ENCODE results near the gene PSD4.

PSD4 gene

GRCh38 chr2:113246606-113247005 is 72.8 kb downstream of the PSD4 start:
- H4K20me1 ChIP-seq (ENCODE audit: low read depth, low read length) = no peaks in the 10 kb centered on the region
- no peaks in the 10 kb centered on the region for H3K9me2 ChIP-seq (replicated peaks; ENCODE audit: insufficient read depth, low read length)
- no peak overlapping the region for H3K27ac ChIP-seq (ENCODE audit: low read depth, low read length)
- H3F3A ChIP-seq (ENCODE audit: insufficient read depth) = no peaks in the 10 kb centered on the region
- H3K4me3 ChIP-seq (ENCODE audit: insufficient read depth, low read length, poor library complexity, severe bottlenecking) = no peak overlapping the region
- no peak overlapping the region for H2AFZ ChIP-seq (ENCODE audit: low read depth, low read length, severe bottlenecking)
- no peaks in the 10 kb centered on the region for H3K36me3 ChIP-seq (ENCODE audit: low read length)
- H3K79me2 ChIP-seq (ENCODE audit: insufficient read depth, low read length) = no peaks in the 10 kb centered on the region
- TF ChIP-seq, protein P1, sequence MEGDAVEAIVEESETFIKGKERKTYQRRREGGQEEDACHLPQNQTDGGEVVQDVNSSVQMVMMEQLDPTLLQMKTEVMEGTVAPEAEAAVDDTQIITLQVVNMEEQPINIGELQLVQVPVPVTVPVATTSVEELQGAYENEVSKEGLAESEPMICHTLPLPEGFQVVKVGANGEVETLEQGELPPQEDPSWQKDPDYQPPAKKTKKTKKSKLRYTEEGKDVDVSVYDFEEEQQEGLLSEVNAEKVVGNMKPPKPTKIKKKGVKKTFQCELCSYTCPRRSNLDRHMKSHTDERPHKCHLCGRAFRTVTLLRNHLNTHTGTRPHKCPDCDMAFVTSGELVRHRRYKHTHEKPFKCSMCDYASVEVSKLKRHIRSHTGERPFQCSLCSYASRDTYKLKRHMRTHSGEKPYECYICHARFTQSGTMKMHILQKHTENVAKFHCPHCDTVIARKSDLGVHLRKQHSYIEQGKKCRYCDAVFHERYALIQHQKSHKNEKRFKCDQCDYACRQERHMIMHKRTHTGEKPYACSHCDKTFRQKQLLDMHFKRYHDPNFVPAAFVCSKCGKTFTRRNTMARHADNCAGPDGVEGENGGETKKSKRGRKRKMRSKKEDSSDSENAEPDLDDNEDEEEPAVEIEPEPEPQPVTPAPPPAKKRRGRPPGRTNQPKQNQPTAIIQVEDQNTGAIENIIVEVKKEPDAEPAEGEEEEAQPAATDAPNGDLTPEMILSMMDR (IDR thresholded peaks at IDR 0.05; ENCODE audit: insufficient read depth, low read length, poor library complexity, severe bottlenecking) = no peak
- no peak for TF ChIP-seq EZH2phosphoT487 (conservative IDR thresholded peaks at IDR 0.05; ENCODE audit: low read length)
- no peak overlapping the region for H3K4me2 ChIP-seq (ENCODE audit: low read depth, low read length, poor library complexity, severe bottlenecking)
- no peaks in the 10 kb centered on the region for H3K9me3 ChIP-seq (ENCODE audit: insufficient read depth, low read length)
- no peak overlapping the region for H3K9ac ChIP-seq (ENCODE audit: low read length)
- H3K27me3 ChIP-seq (ENCODE audit: low read length) = no peaks in the 10 kb centered on the region

DNA sequence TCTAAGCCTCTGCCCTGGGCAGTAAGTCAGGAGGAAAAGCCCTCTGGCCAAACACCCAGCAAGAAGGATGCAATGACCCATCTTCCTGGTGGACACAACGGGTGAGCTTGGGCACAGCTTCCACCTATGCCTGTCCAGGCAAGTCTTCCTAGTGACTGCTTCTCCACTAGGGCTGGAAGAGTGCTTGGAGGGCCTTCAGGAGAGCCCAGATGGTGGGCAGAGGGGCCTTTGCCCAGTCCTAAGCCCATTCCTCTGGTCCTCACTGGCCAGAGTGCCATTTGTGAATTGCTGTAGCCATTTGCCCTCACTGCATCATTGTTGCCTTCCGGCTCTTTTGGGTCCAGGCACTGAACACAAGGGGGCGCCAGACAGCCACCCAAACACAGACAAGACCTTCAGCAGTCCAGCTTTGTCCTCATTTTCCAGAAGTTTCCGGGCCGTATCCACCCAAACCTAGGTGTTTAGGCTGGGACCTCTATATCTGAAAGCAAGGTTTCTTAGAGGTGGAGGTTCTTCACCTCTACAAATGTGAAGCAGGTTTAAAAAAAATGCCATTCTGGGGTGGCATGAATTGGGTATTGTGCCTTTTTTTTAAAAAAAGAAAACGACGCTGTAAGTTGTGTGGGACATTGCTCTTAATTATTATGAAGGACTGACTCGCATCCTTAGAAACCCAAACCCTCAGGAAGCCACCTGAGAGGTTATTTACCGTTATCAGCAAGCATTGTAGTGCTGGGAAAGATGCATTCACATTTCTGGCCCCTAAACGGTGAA is 75.4 kb downstream of the PSD4 start:
- Histone ChIP-seq H3K4me2 (ENCODE audit: low read depth, low read length, poor library complexity, severe bottlenecking) (no peak overlapping the region), H2AFZ (ENCODE audit: low read depth, low read length, severe bottlenecking) (no peak overlapping the region), H3K27ac (ENCODE audit: low read depth, low read length) (no peak overlapping the region)

DNA sequence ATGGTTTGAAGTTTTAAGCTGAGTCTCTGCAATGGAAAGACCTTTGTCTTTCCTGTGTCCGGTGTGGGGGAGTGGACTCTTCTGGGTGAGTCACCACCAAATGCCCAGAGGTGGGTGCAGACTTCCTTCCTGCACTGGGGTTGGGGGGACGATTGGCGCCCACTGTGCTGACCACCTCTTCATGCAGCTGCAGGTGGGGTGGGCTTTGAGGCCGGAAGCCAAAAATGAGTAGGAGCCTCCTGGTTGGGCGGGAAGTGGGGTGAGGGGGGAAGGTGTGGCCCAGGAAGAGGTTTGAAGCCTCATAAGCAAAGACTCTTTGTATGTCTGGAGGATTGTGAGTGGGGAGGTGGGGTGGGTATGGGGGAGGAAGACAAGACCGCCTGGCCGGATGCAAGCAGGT is 77.3 kb downstream of the PSD4 start:
- Histone ChIP-seq H3K27ac (ENCODE audit: low read depth, low read length) (no peak overlapping the region), H3K4me2 (ENCODE audit: low read depth, low read length, poor library complexity, severe bottlenecking) (no peak overlapping the region), H3K9me2 (replicated peaks; ENCODE audit: insufficient read depth, low read length) (no peaks in the 10 kb centered on the region), H3K79me2 (ENCODE audit: insufficient read depth, low read length) (no peaks in the 10 kb centered on the region), H3K9me3 (ENCODE audit: insufficient read depth, low read length) (no peaks in the 10 kb centered on the region), H3K27me3 (ENCODE audit: low read length) (no peaks in the 10 kb centered on the region), H4K20me1 (ENCODE audit: low read depth, low read length) (no peaks in the 10 kb centered on the region), H3F3A (ENCODE audit: insufficient read depth) (no peaks in the 10 kb centered on the region), H3K4me3 (ENCODE audit: insufficient read depth, low read length, poor library complexity, severe bottlenecking) (no peak overlapping the region), H3K36me3 (ENCODE audit: low read length) (no peaks in the 10 kb centered on the region), H3K9ac (ENCODE audit: low read length) (no peak overlapping the region), H2AFZ (ENCODE audit: low read depth, low read length, severe bottlenecking) (no peak overlapping the region)
- TF ChIP-seq, protein P1 (IDR thresholded peaks at IDR 0.05; ENCODE audit: insufficient read depth, low read length, poor library complexity, severe bottlenecking) = no peak
- no peak for TF ChIP-seq EZH2phosphoT487 (conservative IDR thresholded peaks at IDR 0.05; ENCODE audit: low read length)

More for the DNA sequence above, 75.4 kb downstream of the PSD4 start:
- Histone ChIP-seq H3K9me2 (replicated peaks; ENCODE audit: insufficient read depth, low read length) (no peaks in the 10 kb centered on the region), H3F3A (ENCODE audit: insufficient read depth) (no peaks in the 10 kb centered on the region), H3K9me3 (ENCODE audit: insufficient read depth, low read length) (no peaks in the 10 kb centered on the region), H3K9ac (ENCODE audit: low read length) (no peak overlapping the region), H3K27me3 (ENCODE audit: low read length) (no peaks in the 10 kb centered on the region), H4K20me1 (ENCODE audit: low read depth, low read length) (no peaks in the 10 kb centered on the region), H3K36me3 (ENCODE audit: low read length) (no peaks in the 10 kb centered on the region), H3K4me3 (ENCODE audit: insufficient read depth, low read length, poor library complexity, severe bottlenecking) (no peak overlapping the region), H3K79me2 (ENCODE audit: insufficient read depth, low read length) (no peaks in the 10 kb centered on the region)
- no peak for TF ChIP-seq EZH2phosphoT487 (conservative IDR thresholded peaks at IDR 0.05; ENCODE audit: low read length)
- TF ChIP-seq, protein P1 (IDR thresholded peaks at IDR 0.05; ENCODE audit: insufficient read depth, low read length, poor library complexity, severe bottlenecking) = peak; percentile 94
